GM10847 (cell line): Measurements from ENCODE around the gene SFMBT2.

Experiments used
- POLR2A ChIP-seq: IDR thresholded peaks from 2 replicates; pipeline ENCODE4 v1.6.1; 2011; ENCODE audit not compliant: insufficient read length; ENCODE audit errors: extremely low read depth

Gene SFMBT2

GRCh38 chr10:7410862-7411670, at the start of gene SFMBT2:
SFMBT2 (minus strand) TSS chr10:7411034; CDS start chr10:7381898, 29,136 bp downstream.
- peak; percentile 60 for TF ChIP-seq POLR2A

- no peak for TF ChIP-seq POLR2A
Measured at GRCh38 chr10:7460006-7460405, 49.2 kb upstream of the SFMBT2 start.

GRCh38 chr10:7458556-7458955, 47.7 kb upstream of the SFMBT2 start:
- no peak for TF ChIP-seq POLR2A

GRCh38 chr10:7457478-7458316, 46.9 kb upstream of the SFMBT2 start:
- no peak for TF ChIP-seq POLR2A

GRCh38 chr10:7449063-7449695, 38.3 kb upstream of the SFMBT2 start:
- no peak for TF ChIP-seq POLR2A

- no peak for TF ChIP-seq POLR2A
Measured at GRCh38 chr10:7445474-7446185, 34.8 kb upstream of the SFMBT2 start.

GRCh38 chr10:7444551-7445121, 33.8 kb upstream of the SFMBT2 start:
- TF ChIP-seq POLR2A = no peak

GRCh38 chr10:7443036-7443435, 32.2 kb upstream of the SFMBT2 start:
- TF ChIP-seq POLR2A = no peak

- no peak for TF ChIP-seq POLR2A
Measured at GRCh38 chr10:7441403-7442147, 30.7 kb upstream of the SFMBT2 start.

- TF ChIP-seq POLR2A = no peak
Measured at GRCh38 chr10:7439696-7440095, 28.9 kb upstream of the SFMBT2 start.

GRCh38 chr10:7438196-7438986, 27.6 kb upstream of the SFMBT2 start:
- no peak for TF ChIP-seq POLR2A

GRCh38 chr10:7436490-7437100, 25.8 kb upstream of the SFMBT2 start:
- TF ChIP-seq POLR2A = no peak

GRCh38 chr10:7435674-7436073, 24.8 kb upstream of the SFMBT2 start:
- no peak for TF ChIP-seq POLR2A
